ENCODE data around the gene XAB2. TPM values are rescaled to one million over a fixed set of nuclear protein-coding genes. Genes with fewer than 3 reads are reported as not detected.

The XAB2 gene
- total RNA-seq, 4 donors from 2014 or later, result 20.3 to 34.1 (median 27.8) TPM

- Histone ChIP-seq H3K4me3 (no peak overlapping the region), H3K9me3 (no peaks in the 10 kb centered on the region), H3K27ac (no peak overlapping the region), H3K27me3 (no peaks in the 10 kb centered on the region), H3K36me3 (peaks cover 0 to 96% (median 6%) of the 10 kb centered on the region in 3 donors), H3K4me1 (peaks cover 0 to 4% (median 2%) of the 10 kb centered on the region in 3 donors)
- 90% methylated on average over 2 to 24 of the region's 81 CpGs for WGBS, 2 donors
- intact Hi-C loops (cut with DNase I), result no loop called here
- DNase-seq, result no peak
- TF ChIP-seq POLR2A (IDR thresholded peaks at IDR 0.05) (no peak), CTCF (IDR thresholded peaks at IDR 0.05) (no peak)
Observed at GRCh38 chr19:7612282-7613274, 16.8 kb downstream of the XAB2 start.

GRCh38 chr19:7611541-7612279 is 17.6 kb downstream of the XAB2 start:
- intact Hi-C loops (cut with DNase I), result no loop called here
- Histone ChIP-seq H3K9me3 (no peaks in the 10 kb centered on the region), H3K4me1 (no peaks in the 10 kb centered on the region), H3K27ac (no peak overlapping the region), H3K36me3 (peaks cover 0 to 96% (median 6%) of the 10 kb centered on the region in 3 donors), H3K4me3 (no peak overlapping the region), H3K27me3 (peaks cover 0 to 5% (median 0%) of the 10 kb centered on the region in 4 donors)
- WGBS, 2 donors, result 90% methylated on average over 10 of the region's 41 CpGs; no CpG with 5 or more reads in 1 of the 2 donors
- no peak for DNase-seq
- no peak for TF ChIP-seq CTCF (IDR thresholded peaks at IDR 0.05)
- TF ChIP-seq POLR2A (IDR thresholded peaks at IDR 0.05), result no peak

- WGBS, 2 donors, result 75 to 94% methylated on average over 3 to 6 of the region's 31 CpGs
- no peak overlapping the region for H3K27ac ChIP-seq
- no peak overlapping the region for H3K4me3 ChIP-seq
- intact Hi-C loops (cut with DNase I), result no loop called here
- H3K36me3 ChIP-seq, result peaks cover 0 to 94% (median 6%) of the 10 kb centered on the region in 3 donors
- DNase-seq, result no peak
- no peaks in the 10 kb centered on the region for H3K9me3 ChIP-seq
- TF ChIP-seq POLR2A (IDR thresholded peaks at IDR 0.05), result no peak
- TF ChIP-seq CTCF (IDR thresholded peaks at IDR 0.05), result no peak
- peaks cover 0 to 14% (median 0%) of the 10 kb centered on the region in 4 donors for H3K27me3 ChIP-seq
- H3K4me1 ChIP-seq, result no peaks in the 10 kb centered on the region
Observed at GRCh38 chr19:7610491-7611240, 18.7 kb downstream of the XAB2 start.

- WGBS, 2 donors, result 87 to 93% methylated on average over 5 to 13 of the region's 25 CpGs
- no peak for TF ChIP-seq CTCF (IDR thresholded peaks at IDR 0.05)
- TF ChIP-seq POLR2A (IDR thresholded peaks at IDR 0.05), result no peak
- peaks cover 0 to 77% (median 6%) of the 10 kb centered on the region in 3 donors for H3K36me3 ChIP-seq
- H3K27ac ChIP-seq, result no peak overlapping the region
- peaks cover 0 to 9% (median under 1%) of the 10 kb centered on the region in 3 donors for H3K4me1 ChIP-seq
- intact Hi-C loops (cut with DNase I), result no loop called here
- peaks cover 0 to 38% (median 0%) of the 10 kb centered on the region in 4 donors for H3K27me3 ChIP-seq
- DNase-seq, result no peak
- no peaks in the 10 kb centered on the region for H3K9me3 ChIP-seq
- H3K4me3 ChIP-seq, result no peak overlapping the region
Observed at GRCh38 chr19:7607874-7608560, 21.3 kb downstream of the XAB2 start.
